Chondrocyte (in vitro differentiated cells): ENCODE results near the gene CYBC1. TPM values are rescaled to one million over a fixed set of nuclear protein-coding genes. Genes with fewer than 3 reads are reported as not detected.

Source experiments
- DNase-seq: peaks from one replicate; pipeline ENCODE4 v3.0.0; 2021; ENCODE audit warnings: mixed read lengths, low spot score
- H3K27ac Mint-ChIP-seq: one replicate; pipeline ENCODE4 v1.8.0; 2021; ENCODE audit warnings: mild to moderate bottlenecking, moderate library complexity, mixed read lengths; ENCODE audit not compliant: unreplicated experiment
- H3K27me3 Mint-ChIP-seq: 2 replicates; pipeline ENCODE4 v1.8.0; 2021; ENCODE audit warnings: low read depth, mixed read lengths
- H3K36me3 Mint-ChIP-seq: 2 replicates; pipeline ENCODE4 v1.8.0; 2021; ENCODE audit warnings: low read depth, mixed read lengths
- H3K4me1 Mint-ChIP-seq: 2 replicates; pipeline ENCODE4 v1.8.0; 2021; ENCODE audit warnings: low read depth, mild to moderate bottlenecking, mixed read lengths
- H3K4me3 Mint-ChIP-seq: one replicate; pipeline ENCODE4 v1.8.0; 2021; ENCODE audit warnings: mild to moderate bottlenecking, moderate library complexity, mixed read lengths; ENCODE audit not compliant: unreplicated experiment
- H3K9me3 Mint-ChIP-seq: 2 replicates; pipeline ENCODE4 v1.8.0; 2021; ENCODE audit warnings: low read depth, mixed read lengths
- total RNA-seq: library from RNA; stranded (reverse); gene quantifications from 3 replicates; pipeline ENCODE4 v1.2.1, GENCODE V29; 2021
- TF ChIP-seq, protein P1 (sequence below): fragments of 200-600 bp; sonication (generic); IDR thresholded peaks from 2 replicates; pipeline ENCODE4 v1.5.0; 2021; ENCODE audit warnings: antibody characterized with exemption, mild to moderate bottlenecking, moderate library complexity

Gene CYBC1
- total RNA-seq, 1 donor from 2014 or later = 53.0 TPM

DNA sequence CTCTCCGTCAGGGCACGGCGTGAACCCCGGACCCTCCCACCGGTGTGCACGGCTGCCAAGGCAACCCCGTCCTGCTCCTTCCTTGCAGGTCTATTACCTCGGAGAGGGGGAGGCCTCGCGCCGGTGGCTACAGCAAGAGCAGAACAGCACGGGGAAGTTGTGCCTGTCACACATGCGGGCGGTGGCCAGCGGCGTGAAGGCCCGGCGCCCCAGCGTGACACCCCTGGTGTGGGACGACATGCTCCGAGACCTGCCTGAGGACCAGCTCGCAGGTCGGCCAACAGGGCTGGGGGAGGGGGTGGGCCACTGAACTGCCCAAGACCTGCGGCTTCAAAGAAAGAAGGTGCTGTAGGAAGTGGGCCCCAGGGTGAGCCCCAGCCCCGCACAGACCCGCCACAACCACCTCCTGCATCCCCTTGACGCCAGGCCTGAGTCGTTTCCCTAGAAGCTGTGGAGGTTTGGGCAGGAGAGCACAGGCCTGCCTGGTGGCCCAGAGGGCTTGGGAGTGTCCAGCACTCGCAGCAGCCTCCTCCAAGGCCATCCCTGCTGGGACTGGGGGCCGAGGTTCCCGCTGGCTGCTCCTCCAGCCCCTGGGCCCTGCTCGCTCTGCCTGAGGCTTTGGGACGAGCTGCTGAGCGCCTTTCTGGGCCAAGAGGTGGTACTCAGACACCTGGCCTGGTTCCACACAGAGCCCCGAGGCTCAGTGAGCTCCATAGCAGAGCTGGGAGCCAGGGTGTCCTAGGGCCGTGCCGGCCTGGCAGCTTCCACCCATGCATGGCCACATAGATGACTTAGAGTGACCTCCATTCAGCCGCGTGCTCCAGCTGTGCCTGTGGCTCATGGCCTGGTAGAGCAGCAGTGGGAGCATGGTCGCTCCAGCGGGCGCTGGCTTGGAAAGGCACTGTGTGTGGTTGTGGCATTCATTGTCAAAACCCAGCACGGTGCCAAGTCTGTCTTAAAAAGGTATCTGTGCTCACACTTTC lies 14.7 kb downstream of the CYBC1 start:
- Mint-ChIP-seq H3K36me3 (no peaks in the 10 kb centered on the region), H3K4me3 (no peak overlapping the region), H3K27me3 (no peaks in the 10 kb centered on the region), H3K27ac (no peak overlapping the region), H3K4me1 (peaks cover 3% of the 10 kb centered on the region), H3K9me3 (no peaks in the 10 kb centered on the region)
- TF ChIP-seq, protein P1, sequence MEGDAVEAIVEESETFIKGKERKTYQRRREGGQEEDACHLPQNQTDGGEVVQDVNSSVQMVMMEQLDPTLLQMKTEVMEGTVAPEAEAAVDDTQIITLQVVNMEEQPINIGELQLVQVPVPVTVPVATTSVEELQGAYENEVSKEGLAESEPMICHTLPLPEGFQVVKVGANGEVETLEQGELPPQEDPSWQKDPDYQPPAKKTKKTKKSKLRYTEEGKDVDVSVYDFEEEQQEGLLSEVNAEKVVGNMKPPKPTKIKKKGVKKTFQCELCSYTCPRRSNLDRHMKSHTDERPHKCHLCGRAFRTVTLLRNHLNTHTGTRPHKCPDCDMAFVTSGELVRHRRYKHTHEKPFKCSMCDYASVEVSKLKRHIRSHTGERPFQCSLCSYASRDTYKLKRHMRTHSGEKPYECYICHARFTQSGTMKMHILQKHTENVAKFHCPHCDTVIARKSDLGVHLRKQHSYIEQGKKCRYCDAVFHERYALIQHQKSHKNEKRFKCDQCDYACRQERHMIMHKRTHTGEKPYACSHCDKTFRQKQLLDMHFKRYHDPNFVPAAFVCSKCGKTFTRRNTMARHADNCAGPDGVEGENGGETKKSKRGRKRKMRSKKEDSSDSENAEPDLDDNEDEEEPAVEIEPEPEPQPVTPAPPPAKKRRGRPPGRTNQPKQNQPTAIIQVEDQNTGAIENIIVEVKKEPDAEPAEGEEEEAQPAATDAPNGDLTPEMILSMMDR = no peak
- DNase-seq = no peak

DNA sequence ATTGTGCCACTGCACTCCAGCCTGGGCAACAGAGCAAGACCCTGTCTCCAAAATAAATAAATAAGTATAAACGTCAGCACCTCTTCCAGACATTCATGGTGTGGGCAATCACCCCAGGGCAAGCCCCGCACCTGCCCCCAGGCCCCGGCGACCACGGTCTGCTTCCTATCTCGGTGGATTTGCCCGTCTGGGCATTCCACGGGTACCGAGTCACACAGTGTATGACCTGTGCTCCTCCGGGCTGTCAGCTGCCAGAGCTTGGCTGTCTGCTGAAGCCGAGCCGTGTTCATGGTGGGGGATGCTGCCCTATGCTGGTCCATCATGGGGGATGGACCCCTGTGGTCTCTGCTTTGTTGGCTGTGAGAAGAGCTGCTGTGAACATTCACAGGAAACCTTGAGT lies 15.4 kb downstream of the CYBC1 start:
- Mint-ChIP-seq H3K27me3 (no peaks in the 10 kb centered on the region), H3K4me3 (no peak overlapping the region), H3K27ac (no peak overlapping the region), H3K4me1 (peaks cover 3% of the 10 kb centered on the region), H3K36me3 (no peaks in the 10 kb centered on the region), H3K9me3 (no peaks in the 10 kb centered on the region)
- no peak for DNase-seq
- TF ChIP-seq, protein P1 = no peak

DNA sequence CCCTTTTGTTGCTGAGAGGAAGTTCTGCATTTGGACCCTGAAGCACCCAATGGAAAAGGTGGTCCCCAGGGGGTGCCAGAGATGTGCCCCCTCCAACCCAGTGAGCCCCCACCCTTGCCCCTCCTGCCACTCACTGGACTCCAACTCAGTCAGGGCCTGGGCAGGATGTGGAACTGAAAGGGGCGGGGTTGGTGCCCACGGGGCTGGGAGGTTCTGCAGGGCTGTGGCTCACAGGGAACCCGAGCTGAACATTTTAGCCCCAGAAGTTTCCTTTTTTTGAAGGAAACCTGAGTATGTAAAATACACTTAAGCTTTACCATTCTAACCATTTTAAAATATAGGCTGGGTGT lies 16.4 kb downstream of the CYBC1 start:
- H3K9me3 Mint-ChIP-seq = no peaks in the 10 kb centered on the region
- H3K36me3 Mint-ChIP-seq = no peaks in the 10 kb centered on the region
- no peak overlapping the region for H3K4me3 Mint-ChIP-seq
- peaks cover 3% of the 10 kb centered on the region for H3K4me1 Mint-ChIP-seq
- TF ChIP-seq, protein P1 = no peak
- no peaks in the 10 kb centered on the region for H3K27me3 Mint-ChIP-seq
- no peak for DNase-seq
- no peak overlapping the region for H3K27ac Mint-ChIP-seq

GRCh38 chr17:82433560-82434215 lies 16.9 kb downstream of the CYBC1 start:
- TF ChIP-seq, protein P1 = no peak
- Mint-ChIP-seq H3K9me3 (no peaks in the 10 kb centered on the region), H3K36me3 (no peaks in the 10 kb centered on the region), H3K4me3 (no peak overlapping the region), H3K27ac (no peak overlapping the region), H3K27me3 (no peaks in the 10 kb centered on the region), H3K4me1 (peaks cover 3% of the 10 kb centered on the region)
- DNase-seq = no peak

DNA sequence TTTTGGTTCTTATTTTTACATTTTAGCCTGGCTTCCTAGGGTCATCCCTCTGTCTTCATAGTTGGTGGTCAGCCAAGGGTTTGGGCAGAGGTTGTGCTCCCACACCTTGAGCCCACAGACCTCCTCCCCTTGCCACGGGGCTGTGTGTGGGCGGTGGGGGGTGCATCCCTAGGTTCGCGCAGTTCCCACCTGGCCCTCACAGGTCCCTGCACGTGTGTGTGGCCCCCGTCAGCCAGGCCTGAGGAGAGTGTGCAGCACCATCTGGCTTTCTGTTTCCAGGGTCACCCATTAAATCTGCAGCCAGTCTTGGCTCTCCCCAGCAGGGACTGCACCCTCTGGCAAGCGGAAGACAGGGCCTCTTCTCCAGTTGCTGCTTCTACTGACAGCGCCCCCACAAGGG lies 18.5 kb downstream of the CYBC1 start:
- Mint-ChIP-seq H3K4me1 (peaks cover 3% of the 10 kb centered on the region), H3K4me3 (no peak overlapping the region), H3K27ac (no peak overlapping the region), H3K36me3 (no peaks in the 10 kb centered on the region), H3K9me3 (no peaks in the 10 kb centered on the region), H3K27me3 (no peaks in the 10 kb centered on the region)
- TF ChIP-seq, protein P1 = no peak
- no peak for DNase-seq
